H1 (cell line): ENCODE data around the gene CPD. TPM values are rescaled to one million over a fixed set of nuclear protein-coding genes. Genes with fewer than 3 reads are reported as not detected.

Experiments
- CTCF ChIA-PET: fragments of 300-600 bp; sonication (Branson Sonifier 250); formaldehyde crosslinking; loops from one replicate; lab custom pipeline; 2021; ENCODE audit not compliant: partially characterized antibody; lab: Charles Lee
- POLR2A ChIA-PET: fragments of 300-600 bp; sonication (Branson Sonifier 250); formaldehyde crosslinking; loops from one replicate; lab custom pipeline; 2021; ENCODE audit warnings: inconsistent platforms; ENCODE audit not compliant: partially characterized antibody; lab: Charles Lee
- DNase-seq, 2 experiments: peaks; one replicate each; pipeline versions ENCODE4 v3.0.0 to v3.0.0-alpha.2; 2010 to 2022; ENCODE audit warnings: low spot score in 2 of 2, low read depth in 1 of 2, mixed read lengths in 1 of 2
- FAIRE-seq: peaks from 2 replicates; lab custom pipeline; 2011; peaks lifted over from hg19 to GRCh38; lab: Jason Lieb, UNC
- H2AFZ ChIP-seq: 2 replicates; pipeline ENCODE4 v1.8.1; 2012; ENCODE audit warnings: low read length, inconsistent platforms
- H2AK5ac ChIP-seq: 2 replicates; pipeline ENCODE4 v1.6.1; 2013; ENCODE audit warnings: low read depth, low read length
- H2BK120ac ChIP-seq: replicated peaks from 2 replicates; pipeline ENCODE3; 2013; ENCODE audit warnings: low read depth, low read length, inconsistent platforms
- H2BK12ac ChIP-seq: 2 replicates; pipeline ENCODE4 v1.6.1; 2013; ENCODE audit warnings: low read depth, low read length
- H2BK15ac ChIP-seq: 2 replicates; pipeline ENCODE4 v1.6.1; 2013; ENCODE audit warnings: low read length
- H2BK20ac ChIP-seq: 2 replicates; pipeline ENCODE4 v1.6.1; 2013; ENCODE audit warnings: low read length
- H2BK5ac ChIP-seq: 2 replicates; pipeline ENCODE4 v1.6.1; 2013; ENCODE audit warnings: low read depth, low read length
- H3K14ac ChIP-seq: 2 replicates; pipeline ENCODE4 v1.6.1; 2013; ENCODE audit warnings: inconsistent platforms; ENCODE audit not compliant: insufficient read length
- H3K18ac ChIP-seq: 2 replicates; pipeline ENCODE4 v1.6.1; 2013; ENCODE audit warnings: low read length; ENCODE audit errors: extremely low read depth
- H3K23ac ChIP-seq: 2 replicates; pipeline ENCODE4 v1.6.1; 2013; ENCODE audit warnings: inconsistent platforms; ENCODE audit not compliant: insufficient read length
- H3K23me2 ChIP-seq: 2 replicates; pipeline ENCODE4 v1.6.1; 2013; ENCODE audit warnings: low read depth, low read length
- H3K27ac ChIP-seq: 2 replicates; pipeline ENCODE4 v1.6.1; 2011; ENCODE audit warnings: low read depth, low read length, inconsistent platforms
- H3K27me3 ChIP-seq, 4 experiments: replicated peaks in 1 of 4; 1 replicate in 1 of 4; 2 replicates in 3 of 4; pipeline versions ENCODE4 v1.6.1 to v1.8.1; 2011 to 2013; ENCODE audit warnings: low read length in 3 of 4, mild to moderate bottlenecking in 3 of 4, inconsistent platforms in 2 of 4, mixed read lengths in 2 of 4, moderate library complexity in 1 of 4; ENCODE audit not compliant: control insufficient read depth in 3 of 4, insufficient read depth in 3 of 4; ENCODE audit errors: extremely low read depth in 1 of 4
- H3K36me3 ChIP-seq, 4 experiments: 2 replicates each; pipeline versions ENCODE4 v1.6.1 to v1.8.1; 2011 to 2013; ENCODE audit warnings: mild to moderate bottlenecking in 4 of 4, low read length in 3 of 4, moderate library complexity in 2 of 4, control low read depth in 1 of 4, inconsistent platforms in 1 of 4; ENCODE audit not compliant: insufficient read depth in 4 of 4, control insufficient read depth in 2 of 4
- H3K4ac ChIP-seq: replicated peaks from 2 replicates; pipeline ENCODE3; 2013; ENCODE audit warnings: low read length, low read depth, mixed read lengths, inconsistent platforms; ENCODE audit not compliant: insufficient read length
- H3K4me1 ChIP-seq, 4 experiments: replicated peaks in 1 of 4; 1 replicate in 1 of 4; 2 replicates in 3 of 4; pipeline versions ENCODE4 v1.6.1 to v1.8.1; 2011 to 2013; ENCODE audit warnings: low read length in 3 of 4, inconsistent platforms in 2 of 4, mixed read lengths in 1 of 4; ENCODE audit not compliant: insufficient read depth in 4 of 4, control insufficient read depth in 3 of 4
- H3K4me2 ChIP-seq, 2 experiments: 2 replicates each; pipeline versions ENCODE4 v1.6.1 to v1.8.1; 2011 to 2013; ENCODE audit warnings: low read depth in 2 of 2, low read length in 2 of 2, control low read depth in 1 of 2, inconsistent platforms in 1 of 2, mild to moderate bottlenecking in 1 of 2; ENCODE audit not compliant: insufficient read depth in 1 of 2
- H3K4me3 ChIP-seq, 4 experiments: fragments of 200-600, 300-600 bp in 1 of 4; sonication (generic), shearing (Covaris generic), sonication (Bioruptor Twin) in 1 of 4; 2 replicates each; pipeline versions ENCODE4 v1.5.1 to v1.8.1; 2011 to 2016; ENCODE audit warnings: low read length in 4 of 4, low read depth in 3 of 4, control low read depth in 2 of 4, inconsistent platforms in 2 of 4, mild to moderate bottlenecking in 2 of 4, mixed read lengths in 1 of 4, moderate library complexity in 1 of 4; ENCODE audit not compliant: insufficient read depth in 2 of 4; ENCODE audit errors: extremely low read depth in 1 of 4
- H3K56ac ChIP-seq: replicated peaks from 2 replicates; pipeline ENCODE3; 2013; ENCODE audit warnings: low read depth, mild to moderate bottlenecking, mixed read lengths, low read length, inconsistent platforms; ENCODE audit not compliant: insufficient read length
- H3K79me1 ChIP-seq: 2 replicates; pipeline ENCODE4 v1.6.1; 2013; ENCODE audit warnings: low read depth, low read length, control low read depth
- H3K79me2 ChIP-seq, 2 experiments: 2 replicates each; pipeline versions ENCODE4 v1.6.1 to v1.8.1; 2012 to 2013; ENCODE audit warnings: low read length in 2 of 2, mild to moderate bottlenecking in 2 of 2, inconsistent platforms in 1 of 2; ENCODE audit not compliant: insufficient read depth in 2 of 2, control insufficient read depth in 1 of 2
- H3K9ac ChIP-seq, 4 experiments: replicated peaks in 1 of 4; 1 replicate in 1 of 4; 2 replicates in 3 of 4; pipeline versions ENCODE4 v1.6.1 to v1.8.1; 2011 to 2013; ENCODE audit warnings: low read depth in 3 of 4, low read length in 3 of 4, control low read depth in 2 of 4, mild to moderate bottlenecking in 2 of 4, moderate library complexity in 2 of 4, inconsistent platforms in 1 of 4; ENCODE audit errors: extremely low read depth in 1 of 4
- H3K9me3 ChIP-seq, 2 experiments: 2 replicates each; pipeline versions ENCODE4 v1.6.1 to v1.8.1; 2012 to 2013; ENCODE audit warnings: mild to moderate bottlenecking in 2 of 2, moderate library complexity in 2 of 2, control low read depth in 1 of 2, inconsistent platforms in 1 of 2, low read depth in 1 of 2, low read length in 1 of 2, mixed read lengths in 1 of 2; ENCODE audit not compliant: insufficient read depth in 2 of 2
- H4K20me1 ChIP-seq, 2 experiments: replicated peaks in 1 of 2; 2 replicates each; pipeline versions ENCODE3 to v1.8.1; 2011 to 2013; ENCODE audit warnings: inconsistent platforms in 2 of 2, low read length in 2 of 2, mild to moderate bottlenecking in 1 of 2; ENCODE audit not compliant: insufficient read depth in 2 of 2, control insufficient read depth in 1 of 2
- H4K5ac ChIP-seq: 2 replicates; pipeline ENCODE4 v1.6.1; 2013; ENCODE audit warnings: low read length, low read depth, mixed read lengths, inconsistent platforms; ENCODE audit not compliant: insufficient read length
- H4K8ac ChIP-seq: 2 replicates; pipeline ENCODE4 v1.8.0; 2013; ENCODE audit warnings: mild to moderate bottlenecking, moderate library complexity, low read length, inconsistent platforms; ENCODE audit not compliant: insufficient read depth; ENCODE audit errors: extremely low read depth
- H4K91ac ChIP-seq: replicated peaks from 2 replicates; pipeline ENCODE3; 2013; ENCODE audit warnings: low read length, mixed read lengths, inconsistent platforms; ENCODE audit not compliant: insufficient read length
- CREB1 ChIP-seq: IDR thresholded peaks from 2 replicates; pipeline ENCODE4 v1.6.1; 2012; ENCODE audit warnings: inconsistent platforms
- EGR1 ChIP-seq: IDR thresholded peaks from 2 replicates; pipeline ENCODE4 v1.6.1; 2011; ENCODE audit warnings: low read depth, low read length, borderline replicate concordance
- SP2 ChIP-seq: IDR thresholded peaks from 2 replicates; pipeline ENCODE4 v1.6.1; 2012; ENCODE audit warnings: mild to moderate bottlenecking, low read length, inconsistent platforms
- SP4 ChIP-seq: IDR thresholded peaks from 2 replicates; pipeline ENCODE4 v1.6.1; 2012; ENCODE audit warnings: low read length, inconsistent platforms
- SRF ChIP-seq: IDR thresholded peaks from 2 replicates; pipeline ENCODE4 v1.6.1; 2011; ENCODE audit warnings: mild to moderate bottlenecking, low read depth, low read length, moderate library complexity
- TAF1 ChIP-seq: IDR thresholded peaks from 2 replicates; pipeline ENCODE4 v1.6.1; 2011; ENCODE audit warnings: mild to moderate bottlenecking, low read depth, low read length
- TCF12 ChIP-seq: IDR thresholded peaks from 2 replicates; pipeline ENCODE4 v1.6.1; 2011; ENCODE audit warnings: low read depth, mild to moderate bottlenecking, low read length
- WGBS, 2 experiments: shearing (Covaris generic) in 1 of 2; methylation state at CpG; one replicate each; pipeline versions ENCODE4 v1.1.6 to v1.1.7; 2013 to 2015; ENCODE audit warnings: low lambda C conversion rate in 2 of 2, mixed read lengths in 2 of 2, inconsistent platforms in 1 of 2, low coverage in 1 of 2, missing lambda C conversion rate in 1 of 2; ENCODE audit not compliant: insufficient replicate concordance in 2 of 2, insufficient coverage in 1 of 2, insufficient read length in 1 of 2; ENCODE audit errors: extremely low coverage in 1 of 2, missing lambda C conversion rate in 1 of 2; 5-methylcytosine and 5-hydroxymethylcytosine counted together
- polyA plus RNA-seq, 7 experiments: library from polyadenylated mRNA; depleted of rRNA in 3 of 7; stranded (reverse) in 5 of 7; unstranded in 2 of 7; fragments of >200 nt in 5 of 7; fragments of 200-250 nt in 2 of 7; gene quantifications; 1 replicate in 5 of 7; 2 replicates in 1 of 7; 4 replicates in 1 of 7; pipeline versions ENCODE4 v1.2.1 to v1.2.3, GENCODE V29; 2011 to 2013; ENCODE audit warnings: missing spikeins in 2 of 7, mixed read lengths in 2 of 7
- total RNA-seq: library from RNA; stranded (reverse); fragmentation: NEBNext Ultra II Directional; extraction: Animal tissue kit (Norgen Biotek cat#: 25700); gene quantifications from 2 replicates; pipeline ENCODE4 v1.2.1, GENCODE V29; 2021
- TF ChIP-seq, protein P1 (sequence below): IDR thresholded peaks from 2 replicates; pipeline ENCODE4 v1.6.1; 2012; ENCODE audit warnings: low read length, inconsistent platforms

Gene CPD
- total and polyA plus RNA-seq, 2 of the 8 experiments (the other 6 are each of a cell fraction or from before 2014, with no cell fraction given) = 8.6 to 46.2 TPM

DNA sequence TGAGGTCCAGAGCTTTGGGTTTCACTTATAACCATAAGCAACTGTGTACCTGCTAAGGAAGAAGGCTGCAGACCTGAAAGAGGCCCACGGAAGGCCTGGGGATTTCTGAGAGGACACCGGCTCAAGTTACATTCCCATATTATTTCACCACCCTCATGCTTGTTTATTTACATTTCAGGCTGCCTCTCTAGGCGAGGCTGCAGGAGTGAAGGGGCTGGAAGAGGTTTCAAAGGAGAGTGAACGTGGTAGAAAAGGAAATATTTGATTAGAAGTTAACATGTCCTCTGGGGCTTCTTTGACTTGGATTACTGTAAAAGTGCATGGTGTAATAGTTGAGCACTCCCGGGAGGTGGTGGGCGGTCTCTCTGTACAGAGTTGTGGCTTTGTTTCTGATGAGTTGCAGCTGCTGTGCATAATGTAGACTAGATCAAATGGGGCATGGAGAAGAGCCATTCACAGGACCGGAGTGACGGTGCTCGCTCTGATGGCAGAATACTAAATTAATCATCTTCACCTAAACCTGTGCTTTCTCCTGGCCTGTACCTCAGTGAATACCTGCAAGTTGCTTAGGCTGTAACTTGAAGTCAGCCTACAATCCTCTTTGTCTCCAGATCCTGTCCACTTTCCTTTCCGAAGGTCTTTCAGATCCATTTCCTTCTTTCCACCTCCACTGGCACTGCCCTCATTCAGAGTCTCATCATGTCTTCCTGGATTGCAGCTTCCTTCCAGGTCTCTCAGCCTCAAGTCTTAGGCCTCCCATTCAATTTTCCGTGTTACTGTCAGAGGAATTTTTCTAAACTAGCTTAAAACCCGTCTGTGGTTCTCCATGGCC, 1.9 kb upstream of the CPD start:
- H2BK15ac ChIP-seq = no peak overlapping the region
- no peak overlapping the region for H4K8ac ChIP-seq
- peaks cover 3 to 4% (median 3%) of the 10 kb centered on the region in 4 experiments; a peak in 5 of 7 replicates for H3K4me1 ChIP-seq
- peak overlapping the region; percentile 1 for H3K4ac ChIP-seq
- H3K4me3 ChIP-seq = no peak overlapping the region
- H3K4me2 ChIP-seq = peak overlapping the region; percentile 6 to 20; a peak in 2 of 4 replicates
- H3K18ac ChIP-seq = no peak overlapping the region
- no peak overlapping the region for H2BK120ac ChIP-seq
- POLR2A ChIA-PET = interaction anchor here (2.1 kb wide), 1 partner anchor 8 kb away, joined by 5 read pairs; no protein-coding TSS in a partner anchor
- H3K9ac ChIP-seq = no peak overlapping the region
- peaks cover 5 to 26% (median 20%) of the 10 kb centered on the region in 4 experiments for H3K27me3 ChIP-seq
- no peak overlapping the region for H4K91ac ChIP-seq
- DNase-seq = no peak
- no peaks in the 10 kb centered on the region for H3K36me3 ChIP-seq
- H3K23me2 ChIP-seq = peaks cover 10% of the 10 kb centered on the region
- H2BK12ac ChIP-seq = no peak overlapping the region
- CTCF ChIA-PET = interaction anchor here (0.7 to 2.3 kb wide), 5 partner anchors 11 to 500 kb away, joined by 5 to 9 read pairs (median 6); no protein-coding TSS in a partner anchor
- H3K14ac ChIP-seq = no peak overlapping the region
- H3K79me2 ChIP-seq = peaks cover 0 to 16% of the 10 kb centered on the region in 2 experiments; a peak in 2 of 4 replicates
- 71% methylated on average over 12 of the region's 12 CpGs; no CpG with 5 or more reads in 1 of the 2 experiments for WGBS, 2 experiments
- H4K5ac ChIP-seq = no peak overlapping the region
- no peak overlapping the region for H3K56ac ChIP-seq
- FAIRE-seq = no peak
- H3K9me3 ChIP-seq = no peaks in the 10 kb centered on the region
- H2BK5ac ChIP-seq = no peak overlapping the region
- H3K23ac ChIP-seq = no peak overlapping the region
- 0 out of 2 replicates have a peak overlapping the region, but pooled peaks have one; percentile 18 for H2AFZ ChIP-seq
- no peaks in the 10 kb centered on the region for H3K79me1 ChIP-seq
- peaks cover 7 to 15% of the 10 kb centered on the region in 2 experiments for H4K20me1 ChIP-seq
- H2AK5ac ChIP-seq = no peak overlapping the region
- no peak overlapping the region for H2BK20ac ChIP-seq
- H3K27ac ChIP-seq = no peak overlapping the region
- TF ChIP-seq SRF (no peak), SP4 (no peak), CREB1 (no peak), SP2 (no peak), EGR1 (no peak), TAF1 (no peak), TCF12 (no peak)
- TF ChIP-seq, protein P1, sequence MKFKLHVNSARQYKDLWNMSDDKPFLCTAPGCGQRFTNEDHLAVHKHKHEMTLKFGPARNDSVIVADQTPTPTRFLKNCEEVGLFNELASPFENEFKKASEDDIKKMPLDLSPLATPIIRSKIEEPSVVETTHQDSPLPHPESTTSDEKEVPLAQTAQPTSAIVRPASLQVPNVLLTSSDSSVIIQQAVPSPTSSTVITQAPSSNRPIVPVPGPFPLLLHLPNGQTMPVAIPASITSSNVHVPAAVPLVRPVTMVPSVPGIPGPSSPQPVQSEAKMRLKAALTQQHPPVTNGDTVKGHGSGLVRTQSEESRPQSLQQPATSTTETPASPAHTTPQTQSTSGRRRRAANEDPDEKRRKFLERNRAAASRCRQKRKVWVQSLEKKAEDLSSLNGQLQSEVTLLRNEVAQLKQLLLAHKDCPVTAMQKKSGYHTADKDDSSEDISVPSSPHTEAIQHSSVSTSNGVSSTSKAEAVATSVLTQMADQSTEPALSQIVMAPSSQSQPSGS = no peak
